Neural cell (in vitro differentiated cells): Measurements from ENCODE around the gene ASIC2. TPM values are rescaled to one million over a fixed set of nuclear protein-coding genes. Genes with fewer than 3 reads are reported as not detected.

Source experiments
- H2AFZ ChIP-seq: fragments of 200-600, 300-800 bp; sonication (generic), shearing (Covaris generic); 2 replicates; pipeline ENCODE4 v1.6.0; 2014; ENCODE audit warnings: low read depth, mild to moderate bottlenecking, antibody characterized with exemption, low read length, moderate library complexity
- H3F3A ChIP-seq: fragments of 200-600 bp; shearing (Covaris generic); 2 replicates; pipeline ENCODE4 v1.6.1; 2016; ENCODE audit warnings: mild to moderate bottlenecking, moderate library complexity, mixed read lengths, antibody characterized with exemption, low read length; ENCODE audit not compliant: insufficient read depth, poor library complexity, severe bottlenecking
- H3K27ac ChIP-seq: fragments of 200-600, 300-800 bp; sonication (generic), shearing (Covaris generic); 2 replicates; pipeline ENCODE4 v1.5.1; 2014; ENCODE audit warnings: mild to moderate bottlenecking, low read length, moderate library complexity
- H3K27me3 ChIP-seq: fragments of 300-800, 200-600 bp; sonication (generic), shearing (Covaris generic); 2 replicates; pipeline ENCODE4 v1.6.0; 2014; ENCODE audit warnings: mild to moderate bottlenecking, low read depth, low read length, moderate library complexity; ENCODE audit not compliant: insufficient read depth
- H3K36me3 ChIP-seq: fragments of 300-800, 200-600 bp; sonication (generic), shearing (Covaris generic); 2 replicates; pipeline ENCODE4 v1.5.1; 2014; ENCODE audit warnings: mild to moderate bottlenecking, antibody characterized with exemption, low read length, moderate library complexity; ENCODE audit not compliant: insufficient read depth
- H3K4me2 ChIP-seq: fragments of 300-800, 200-600 bp; sonication (generic), shearing (Covaris generic); 2 replicates; pipeline ENCODE4 v1.6.0; 2014; ENCODE audit warnings: mild to moderate bottlenecking, low read length
- H3K4me3 ChIP-seq: fragments of 300-800, 200-600 bp; sonication (generic), shearing (Covaris generic); 2 replicates; pipeline ENCODE4 v1.5.1; 2014; ENCODE audit warnings: mild to moderate bottlenecking, low read length, moderate library complexity
- H3K79me2 ChIP-seq: fragments of 200-600 bp; shearing (Covaris generic); replicated peaks from 2 replicates; pipeline ENCODE4 v1.6.0; 2014; ENCODE audit warnings: mild to moderate bottlenecking, low read length, moderate library complexity; ENCODE audit not compliant: insufficient read depth
- H3K9ac ChIP-seq: fragments of 300-800, 200-600 bp; sonication (generic), shearing (Covaris generic); 2 replicates; pipeline ENCODE4 v1.6.1; 2016; ENCODE audit warnings: mild to moderate bottlenecking, low read length, mixed read lengths
- H3K9me2 ChIP-seq: fragments of 200-600 bp; shearing (Covaris generic); 2 replicates; pipeline ENCODE4 v1.6.1; 2016; ENCODE audit warnings: mild to moderate bottlenecking, low read length, mixed read lengths; ENCODE audit not compliant: insufficient read depth
- H3K9me3 ChIP-seq: fragments of 200-600, 300-800 bp; sonication (generic), shearing (Covaris generic); 2 replicates; pipeline ENCODE4 v1.6.1; 2016; ENCODE audit warnings: mild to moderate bottlenecking, mixed run types, low read length, moderate library complexity, mixed read lengths
- H4K20me1 ChIP-seq: fragments of 200-600 bp; shearing (Covaris generic); 2 replicates; pipeline ENCODE4 v1.6.1; 2016; ENCODE audit warnings: mild to moderate bottlenecking, mixed run types; ENCODE audit not compliant: insufficient read depth
- EP300 ChIP-seq: fragments of 450-650 bp; conservative IDR thresholded peaks from 2 replicates; pipeline ENCODE4 v1.6.1; 2014; ENCODE audit warnings: antibody characterized with exemption, mild to moderate bottlenecking, moderate library complexity; ENCODE audit not compliant: poor library complexity, severe bottlenecking
- EZH2 ChIP-seq: fragments of 200-600, 300-800 bp; shearing (Covaris generic), sonication (generic); IDR thresholded peaks from 2 replicates; pipeline ENCODE4 v1.6.1; 2014; ENCODE audit warnings: antibody characterized with exemption, low read length, borderline replicate concordance, mild to moderate bottlenecking; ENCODE audit not compliant: insufficient read depth, poor library complexity, severe bottlenecking
- MXI1 ChIP-seq: fragments of 450-650 bp; conservative IDR thresholded peaks from 2 replicates; pipeline ENCODE4 v1.6.1; 2014; ENCODE audit warnings: antibody characterized with exemption, mild to moderate bottlenecking; ENCODE audit not compliant: poor library complexity, severe bottlenecking
- POLR2AphosphoS5 ChIP-seq: IDR thresholded peaks from 2 replicates; pipeline ENCODE4 v1.6.1; 2012
- RAD21 ChIP-seq: fragments of 450-650 bp; conservative IDR thresholded peaks from 2 replicates; pipeline ENCODE4 v1.6.1; 2014; ENCODE audit warnings: antibody characterized with exemption, mild to moderate bottlenecking, moderate library complexity
- SMC3 ChIP-seq: fragments of 450-650 bp; conservative IDR thresholded peaks from 2 replicates; pipeline ENCODE4 v1.6.1; 2014; ENCODE audit warnings: antibody characterized with exemption, mild to moderate bottlenecking, moderate library complexity; ENCODE audit not compliant: poor library complexity
- TAF1 ChIP-seq: IDR thresholded peaks from 2 replicates; pipeline ENCODE4 v1.6.1; 2012; ENCODE audit warnings: low read depth
- polyA plus RNA-seq: library from polyadenylated mRNA; depleted of rRNA; stranded (reverse); fragments of >200 nt; gene quantifications from 2 replicates; pipeline ENCODE4 v1.2.3, GENCODE V29; 2014
- TF ChIP-seq, protein P1 (sequence below): IDR thresholded peaks from 2 replicates; pipeline ENCODE4 v1.6.1; 2012; ENCODE audit warnings: borderline replicate concordance
- TF ChIP-seq, protein P2 (sequence below): fragments of 450-650 bp; IDR thresholded peaks from 2 replicates; pipeline ENCODE4 v1.5.1; 2014; ENCODE audit warnings: antibody characterized with exemption, mild to moderate bottlenecking, moderate library complexity; ENCODE audit not compliant: poor library complexity, severe bottlenecking

ASIC2 gene
- polyA plus RNA-seq, 1 donor from 2014 or later, result 2.4 TPM

DNA sequence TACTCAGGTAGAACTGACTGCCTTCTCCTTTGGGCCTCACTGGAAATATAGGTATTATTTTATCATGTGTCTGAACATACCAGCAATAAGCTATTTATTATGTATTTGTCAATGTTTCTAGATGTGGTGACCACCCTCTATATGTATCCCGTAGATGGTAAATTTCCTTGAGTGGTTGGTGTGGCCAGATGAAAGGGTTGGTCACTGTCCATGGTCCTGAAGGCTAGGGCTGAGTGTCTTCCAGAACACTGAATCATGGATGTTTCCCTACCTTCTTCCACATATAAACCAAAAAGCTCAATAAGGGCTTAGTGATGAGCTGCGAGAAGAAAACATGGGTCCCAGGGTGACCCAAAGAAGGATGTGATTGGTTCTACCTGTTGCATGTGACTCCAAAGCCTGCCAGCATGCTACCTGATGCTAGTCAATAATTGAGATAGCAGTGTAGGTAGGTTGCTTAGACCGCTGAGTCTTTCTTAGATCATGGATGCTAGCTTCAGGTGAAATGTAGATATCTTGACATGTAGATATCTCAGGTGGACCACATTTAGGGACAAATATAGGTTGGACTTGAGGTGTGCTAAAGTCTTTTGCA is 150.3 kb downstream of the ASIC2 start:
- no peak overlapping the region for H3K9ac ChIP-seq
- TF ChIP-seq, protein P1, sequence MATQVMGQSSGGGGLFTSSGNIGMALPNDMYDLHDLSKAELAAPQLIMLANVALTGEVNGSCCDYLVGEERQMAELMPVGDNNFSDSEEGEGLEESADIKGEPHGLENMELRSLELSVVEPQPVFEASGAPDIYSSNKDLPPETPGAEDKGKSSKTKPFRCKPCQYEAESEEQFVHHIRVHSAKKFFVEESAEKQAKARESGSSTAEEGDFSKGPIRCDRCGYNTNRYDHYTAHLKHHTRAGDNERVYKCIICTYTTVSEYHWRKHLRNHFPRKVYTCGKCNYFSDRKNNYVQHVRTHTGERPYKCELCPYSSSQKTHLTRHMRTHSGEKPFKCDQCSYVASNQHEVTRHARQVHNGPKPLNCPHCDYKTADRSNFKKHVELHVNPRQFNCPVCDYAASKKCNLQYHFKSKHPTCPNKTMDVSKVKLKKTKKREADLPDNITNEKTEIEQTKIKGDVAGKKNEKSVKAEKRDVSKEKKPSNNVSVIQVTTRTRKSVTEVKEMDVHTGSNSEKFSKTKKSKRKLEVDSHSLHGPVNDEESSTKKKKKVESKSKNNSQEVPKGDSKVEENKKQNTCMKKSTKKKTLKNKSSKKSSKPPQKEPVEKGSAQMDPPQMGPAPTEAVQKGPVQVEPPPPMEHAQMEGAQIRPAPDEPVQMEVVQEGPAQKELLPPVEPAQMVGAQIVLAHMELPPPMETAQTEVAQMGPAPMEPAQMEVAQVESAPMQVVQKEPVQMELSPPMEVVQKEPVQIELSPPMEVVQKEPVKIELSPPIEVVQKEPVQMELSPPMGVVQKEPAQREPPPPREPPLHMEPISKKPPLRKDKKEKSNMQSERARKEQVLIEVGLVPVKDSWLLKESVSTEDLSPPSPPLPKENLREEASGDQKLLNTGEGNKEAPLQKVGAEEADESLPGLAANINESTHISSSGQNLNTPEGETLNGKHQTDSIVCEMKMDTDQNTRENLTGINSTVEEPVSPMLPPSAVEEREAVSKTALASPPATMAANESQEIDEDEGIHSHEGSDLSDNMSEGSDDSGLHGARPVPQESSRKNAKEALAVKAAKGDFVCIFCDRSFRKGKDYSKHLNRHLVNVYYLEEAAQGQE, result peak; percentile 16
- TF ChIP-seq RAD21, result no peak
- H3K9me3 ChIP-seq, result no peaks in the 10 kb centered on the region

DNA sequence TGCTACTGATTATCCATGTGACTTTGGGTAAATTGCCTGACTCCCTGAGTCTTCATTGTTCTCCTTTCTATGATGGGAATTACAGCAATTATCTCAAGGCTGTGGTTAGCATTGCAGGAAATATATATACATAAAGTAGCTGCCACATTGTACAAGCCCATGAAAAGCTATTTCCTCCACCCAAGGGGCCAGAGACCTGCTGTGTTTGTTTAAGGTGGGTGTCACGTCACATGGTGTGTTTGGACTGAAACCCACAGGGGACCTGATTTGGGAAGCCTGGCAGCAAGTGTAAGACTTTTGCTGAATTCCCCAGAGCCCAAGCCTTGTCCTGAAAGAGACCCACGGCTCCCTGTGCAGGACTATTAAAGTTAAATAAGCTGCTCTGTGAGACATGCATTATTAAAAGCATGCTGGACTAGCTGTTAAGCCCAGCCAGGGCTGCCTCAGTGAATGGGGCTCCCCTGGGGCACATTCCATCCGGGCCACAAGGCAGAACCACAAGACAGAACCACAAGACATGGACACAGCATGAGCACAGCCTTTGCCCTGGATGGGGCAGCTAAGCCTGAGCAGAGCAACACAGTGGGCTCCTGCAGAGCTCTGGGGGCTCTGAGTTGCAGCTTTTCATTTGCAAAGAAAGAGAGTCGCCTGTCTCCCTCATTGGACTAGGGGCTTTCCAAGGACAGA is 152.5 kb downstream of the ASIC2 start:
- H3K4me2 ChIP-seq, result no peak overlapping the region
- H4K20me1 ChIP-seq, result no peaks in the 10 kb centered on the region
- no peaks in the 10 kb centered on the region for H3K9me2 ChIP-seq
- H2AFZ ChIP-seq, result no peak overlapping the region
- TF ChIP-seq SMC3 (no peak), RAD21 (no peak), POLR2AphosphoS5 (peak; percentile 10), TAF1 (no peak), MXI1 (no peak), EP300 (no peak), EZH2 (no peak)
- TF ChIP-seq, protein P2, sequence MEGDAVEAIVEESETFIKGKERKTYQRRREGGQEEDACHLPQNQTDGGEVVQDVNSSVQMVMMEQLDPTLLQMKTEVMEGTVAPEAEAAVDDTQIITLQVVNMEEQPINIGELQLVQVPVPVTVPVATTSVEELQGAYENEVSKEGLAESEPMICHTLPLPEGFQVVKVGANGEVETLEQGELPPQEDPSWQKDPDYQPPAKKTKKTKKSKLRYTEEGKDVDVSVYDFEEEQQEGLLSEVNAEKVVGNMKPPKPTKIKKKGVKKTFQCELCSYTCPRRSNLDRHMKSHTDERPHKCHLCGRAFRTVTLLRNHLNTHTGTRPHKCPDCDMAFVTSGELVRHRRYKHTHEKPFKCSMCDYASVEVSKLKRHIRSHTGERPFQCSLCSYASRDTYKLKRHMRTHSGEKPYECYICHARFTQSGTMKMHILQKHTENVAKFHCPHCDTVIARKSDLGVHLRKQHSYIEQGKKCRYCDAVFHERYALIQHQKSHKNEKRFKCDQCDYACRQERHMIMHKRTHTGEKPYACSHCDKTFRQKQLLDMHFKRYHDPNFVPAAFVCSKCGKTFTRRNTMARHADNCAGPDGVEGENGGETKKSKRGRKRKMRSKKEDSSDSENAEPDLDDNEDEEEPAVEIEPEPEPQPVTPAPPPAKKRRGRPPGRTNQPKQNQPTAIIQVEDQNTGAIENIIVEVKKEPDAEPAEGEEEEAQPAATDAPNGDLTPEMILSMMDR, result no peak
- TF ChIP-seq, protein P1, result peak; percentile 38
- H3K36me3 ChIP-seq, result no peaks in the 10 kb centered on the region
- no peak overlapping the region for H3K9ac ChIP-seq
- peak overlapping the region; percentile 39 for H3K4me3 ChIP-seq
- no peaks in the 10 kb centered on the region for H3F3A ChIP-seq
- H3K9me3 ChIP-seq, result no peaks in the 10 kb centered on the region
- H3K27me3 ChIP-seq, result peaks cover 60% of the 10 kb centered on the region
- no peak overlapping the region for H3K27ac ChIP-seq
- no peaks in the 10 kb centered on the region for H3K79me2 ChIP-seq

More for the DNA sequence above, 150.3 kb downstream of the ASIC2 start:
- H3K36me3 ChIP-seq, result no peaks in the 10 kb centered on the region
- no peaks in the 10 kb centered on the region for H3K79me2 ChIP-seq
- no peaks in the 10 kb centered on the region for H3F3A ChIP-seq
- H2AFZ ChIP-seq, result no peak overlapping the region
- H3K4me2 ChIP-seq, result no peak overlapping the region
- no peaks in the 10 kb centered on the region for H4K20me1 ChIP-seq
- no peak overlapping the region for H3K27ac ChIP-seq
- no peaks in the 10 kb centered on the region for H3K9me2 ChIP-seq
- peaks cover 38% of the 10 kb centered on the region for H3K27me3 ChIP-seq
- H3K4me3 ChIP-seq, result no peak overlapping the region
